Parathyroid adenoma (tissue), 2 donors: ENCODE results near the gene RARRES2.
"Not testable (repeated sequence)": the region's sequence is repeated elsewhere in the genome, so short reads cannot be mapped to it uniquely, and the experiment has no call there.

Experiments used
- H2AFZ ChIP-seq: fragments of 300-600 bp; sonication (generic); one replicate; pipeline ENCODE4 v1.7.0; 2017; ENCODE audit warnings: antibody characterized with exemption, mild to moderate bottlenecking
- H3K27ac ChIP-seq: fragments of 300-600 bp; sonication (generic); one replicate; pipeline ENCODE4 v1.7.0; 2017
- H3K27me3 ChIP-seq: fragments of 300-600 bp; sonication (generic); one replicate; pipeline ENCODE4 v1.7.0; 2017; ENCODE audit warnings: low read length; ENCODE audit not compliant: control insufficient read depth, insufficient read depth
- H3K36me3 ChIP-seq: fragments of 300-600 bp; sonication (generic); one replicate; pipeline ENCODE4 v1.7.0; 2017; ENCODE audit warnings: low read length; ENCODE audit not compliant: control insufficient read depth, insufficient read depth
- H3K4me1 ChIP-seq: fragments of 300-600 bp; sonication (generic); one replicate; pipeline ENCODE4 v1.7.0; 2017; ENCODE audit warnings: control low read depth
- H3K4me2 ChIP-seq: fragments of 300-600 bp; sonication (generic); one replicate; pipeline ENCODE4 v1.7.0; 2017; ENCODE audit warnings: low read length
- H3K4me3 ChIP-seq: fragments of 300-600 bp; sonication (generic); one replicate; pipeline ENCODE4 v1.7.0; 2017; ENCODE audit warnings: low read depth, low read length
- H3K79me2 ChIP-seq: fragments of 300-600 bp; sonication (generic); one replicate; pipeline ENCODE4 v1.7.0; 2017; ENCODE audit warnings: control low read depth
- H3K9ac ChIP-seq: fragments of 300-600 bp; sonication (generic); one replicate; pipeline ENCODE4 v1.7.0; 2017; ENCODE audit warnings: mild to moderate bottlenecking
- H3K9me3 ChIP-seq: fragments of 300-600 bp; sonication (generic); one replicate; pipeline ENCODE4 v1.7.0; 2017; ENCODE audit warnings: low read length; ENCODE audit not compliant: control insufficient read depth
- TF ChIP-seq, protein P1 (sequence below): fragments of 300-600 bp; sonication (generic); IDR thresholded peaks from one replicate; pipeline ENCODE4 v1.7.0; 2017; ENCODE audit warnings: antibody characterized with exemption, mild to moderate bottlenecking
- donor health status: primary hyperparathyroidism.

RARRES2 gene

DNA sequence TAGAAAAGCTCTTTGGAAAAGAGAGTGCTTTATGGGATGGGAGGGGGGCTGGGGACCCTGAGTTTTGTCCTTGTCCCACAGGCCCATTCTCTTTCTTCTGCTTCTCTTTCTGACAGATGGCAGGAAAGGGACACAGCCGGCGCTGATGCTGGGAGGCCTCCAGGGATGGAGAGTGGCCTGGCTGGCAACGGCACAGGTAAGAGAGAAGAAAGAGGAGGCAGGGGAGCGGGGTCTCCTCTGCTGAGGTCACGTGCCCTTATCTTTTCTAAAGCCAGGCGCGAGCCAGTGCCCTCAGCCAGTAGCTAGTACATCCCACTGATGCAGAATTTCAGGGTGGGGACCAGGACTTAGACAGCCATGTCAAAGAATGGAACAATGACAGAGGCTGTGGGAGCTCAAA lies 46.9 kb upstream of the RARRES2 start:
- Histone ChIP-seq H3K4me2 (no peak overlapping the region), H3K36me3 (no peaks in the 10 kb centered on the region), H3K27me3 (no peaks in the 10 kb centered on the region), H3K9me3 (no peaks in the 10 kb centered on the region), H3K27ac (no peak overlapping the region), H3K4me1 (no peaks in the 10 kb centered on the region), H2AFZ (no peak overlapping the region), H3K9ac (no peak overlapping the region), H3K79me2 (peaks cover 3% of the 10 kb centered on the region), H3K4me3 (no peak overlapping the region)
- TF ChIP-seq, protein P1, sequence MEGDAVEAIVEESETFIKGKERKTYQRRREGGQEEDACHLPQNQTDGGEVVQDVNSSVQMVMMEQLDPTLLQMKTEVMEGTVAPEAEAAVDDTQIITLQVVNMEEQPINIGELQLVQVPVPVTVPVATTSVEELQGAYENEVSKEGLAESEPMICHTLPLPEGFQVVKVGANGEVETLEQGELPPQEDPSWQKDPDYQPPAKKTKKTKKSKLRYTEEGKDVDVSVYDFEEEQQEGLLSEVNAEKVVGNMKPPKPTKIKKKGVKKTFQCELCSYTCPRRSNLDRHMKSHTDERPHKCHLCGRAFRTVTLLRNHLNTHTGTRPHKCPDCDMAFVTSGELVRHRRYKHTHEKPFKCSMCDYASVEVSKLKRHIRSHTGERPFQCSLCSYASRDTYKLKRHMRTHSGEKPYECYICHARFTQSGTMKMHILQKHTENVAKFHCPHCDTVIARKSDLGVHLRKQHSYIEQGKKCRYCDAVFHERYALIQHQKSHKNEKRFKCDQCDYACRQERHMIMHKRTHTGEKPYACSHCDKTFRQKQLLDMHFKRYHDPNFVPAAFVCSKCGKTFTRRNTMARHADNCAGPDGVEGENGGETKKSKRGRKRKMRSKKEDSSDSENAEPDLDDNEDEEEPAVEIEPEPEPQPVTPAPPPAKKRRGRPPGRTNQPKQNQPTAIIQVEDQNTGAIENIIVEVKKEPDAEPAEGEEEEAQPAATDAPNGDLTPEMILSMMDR, result no peak

GRCh38 chr7:150385884-150386283 lies 44.5 kb upstream of the RARRES2 start:
- H3K9ac ChIP-seq, H3K4me2 ChIP-seq, H3K27ac ChIP-seq, H3K79me2 ChIP-seq, H3K27me3 ChIP-seq, H2AFZ ChIP-seq, H3K4me3 ChIP-seq, H3K4me1 ChIP-seq, H3K9me3 ChIP-seq, H3K36me3 ChIP-seq: not testable (repeated sequence)

DNA sequence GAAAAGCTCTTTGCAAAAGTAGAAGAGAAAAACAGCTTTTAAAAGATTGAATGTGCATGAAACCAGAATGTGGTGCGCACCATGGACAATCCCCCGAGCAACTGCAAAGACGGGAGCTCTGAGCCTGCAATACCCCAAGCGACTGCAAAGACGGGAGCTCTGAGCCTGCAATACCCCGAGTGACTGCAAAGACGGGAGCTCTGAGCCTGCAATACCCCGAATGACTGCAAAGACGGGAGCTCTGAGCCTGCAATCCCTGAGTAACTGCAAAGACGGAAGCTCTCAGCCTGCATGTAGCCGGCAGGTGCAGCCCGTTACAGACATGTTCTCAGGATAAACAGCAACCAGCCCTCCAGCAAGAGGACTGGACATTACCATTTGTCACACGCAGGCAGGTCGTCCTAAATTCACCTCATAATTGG lies 43.9 kb upstream of the RARRES2 start:
- TF ChIP-seq, protein P1, result no peak

GRCh38 chr7:150384406-150385301 lies 43.2 kb upstream of the RARRES2 start:
- H3K27ac ChIP-seq, result no peak overlapping the region
- H3K79me2 ChIP-seq, result peaks cover 3% of the 10 kb centered on the region
- no peak overlapping the region for H3K9ac ChIP-seq
- no peak overlapping the region for H2AFZ ChIP-seq
- TF ChIP-seq, protein P1, result no peak
- H3K4me2 ChIP-seq, result no peak overlapping the region
- no peaks in the 10 kb centered on the region for H3K4me1 ChIP-seq
- no peak overlapping the region for H3K4me3 ChIP-seq
- H3K27me3 ChIP-seq, result no peaks in the 10 kb centered on the region
- no peaks in the 10 kb centered on the region for H3K9me3 ChIP-seq
- H3K36me3 ChIP-seq, result no peaks in the 10 kb centered on the region

More for the DNA sequence above, 43.9 kb upstream of the RARRES2 start:
- H3K9ac ChIP-seq, result no peak overlapping the region
- H3K9me3 ChIP-seq, result no peaks in the 10 kb centered on the region
- no peaks in the 10 kb centered on the region for H3K4me1 ChIP-seq
- H3K27me3 ChIP-seq, result no peaks in the 10 kb centered on the region
- no peak overlapping the region for H2AFZ ChIP-seq
- no peak overlapping the region for H3K4me2 ChIP-seq
- peaks cover 3% of the 10 kb centered on the region for H3K79me2 ChIP-seq
- no peaks in the 10 kb centered on the region for H3K36me3 ChIP-seq
- no peak overlapping the region for H3K4me3 ChIP-seq
- no peak overlapping the region for H3K27ac ChIP-seq

- Histone ChIP-seq H3K79me2 (peaks cover 3% of the 10 kb centered on the region), H3K9ac (no peak overlapping the region), H3K4me2 (no peak overlapping the region)
Observed at GRCh38 chr7:150383710-150384397, 42.4 kb upstream of the RARRES2 start.

More at GRCh38 chr7:150383710-150384397, 42.4 kb upstream of the RARRES2 start:
- Histone ChIP-seq H3K36me3 (no peaks in the 10 kb centered on the region), H3K9me3 (no peaks in the 10 kb centered on the region), H3K4me1 (no peaks in the 10 kb centered on the region), H3K27ac (no peak overlapping the region), H3K27me3 (no peaks in the 10 kb centered on the region), H2AFZ (no peak overlapping the region), H3K4me3 (no peak overlapping the region)
- TF ChIP-seq, protein P1, result no peak
